A673 (cell line): ENCODE data around the gene ATP8A2. TPM values are rescaled to one million over a fixed set of nuclear protein-coding genes. Genes with fewer than 3 reads are reported as not detected.

Experiments used
- BruUV-seq: library from RNA; stranded (reverse); fragments of 400-500 nt; replicated peaks from 2 replicates; lab custom pipeline; 2021; lab: Mats Ljungman, UMichigan
- CTCF ChIA-PET: fragments of 300-600 bp; sonication (Branson Sonifier 250); formaldehyde crosslinking; loops from one replicate; lab custom pipeline; 2022; ENCODE audit warnings: antibody characterized with exemption; lab: Charles Lee
- POLR2A ChIA-PET: fragments of 300-600 bp; sonication (Branson Sonifier 250); formaldehyde crosslinking; loops from one replicate; lab custom pipeline; 2022; ENCODE audit warnings: antibody characterized with exemption; ENCODE audit not compliant: low non-redundant PET; lab: Charles Lee
- DNase-seq: peaks from one replicate; pipeline ENCODE4 v3.0.0-alpha.2; 2015; ENCODE audit warnings: low spot score
- H3K27ac ChIP-seq: fragments of 200-600 bp; sonication (generic); 2 replicates; pipeline ENCODE4 v1.5.1; 2016; ENCODE audit warnings: mixed run types, low read depth, mild to moderate bottlenecking, mixed read lengths, antibody characterized with exemption, low read length; ENCODE audit not compliant: poor library complexity, severe bottlenecking
- H3K27me3 ChIP-seq: fragments of 200-600 bp; sonication (generic); replicated peaks from 2 replicates; pipeline ENCODE4 v1.6.1; 2017; ENCODE audit warnings: mixed run types, low read depth, mild to moderate bottlenecking, mixed read lengths, antibody characterized with exemption, low read length; ENCODE audit not compliant: insufficient read depth, poor library complexity
- H3K36me3 ChIP-seq: fragments of 200-600 bp; sonication (generic); 2 replicates; pipeline ENCODE4 v1.6.1; 2016; ENCODE audit warnings: mixed run types, mild to moderate bottlenecking, mixed read lengths, antibody characterized with exemption, low read length; ENCODE audit not compliant: insufficient read depth, poor library complexity, severe bottlenecking
- H3K4me1 ChIP-seq: fragments of 200-600 bp; sonication (generic); 2 replicates; pipeline ENCODE4 v1.6.1; 2017; ENCODE audit warnings: mixed run types, mild to moderate bottlenecking, mixed read lengths, antibody characterized with exemption, low read length; ENCODE audit not compliant: insufficient read depth, poor library complexity, severe bottlenecking
- H3K4me3 ChIP-seq: fragments of 200-600 bp; sonication (generic); 2 replicates; pipeline ENCODE4 v1.5.1; 2016; ENCODE audit warnings: low read depth, mixed run types, mild to moderate bottlenecking, mixed read lengths, low read length; ENCODE audit not compliant: poor library complexity, severe bottlenecking
- H3K9me3 ChIP-seq: fragments of 200-600 bp; sonication (generic); 2 replicates; pipeline ENCODE4 v1.6.1; 2016; ENCODE audit warnings: mixed run types, low read depth, mild to moderate bottlenecking, mixed read lengths, antibody characterized with exemption, low read length; ENCODE audit not compliant: poor library complexity, severe bottlenecking
- EZH2 ChIP-seq: fragments of 200-600 bp; sonication (generic); IDR thresholded peaks from 2 replicates; pipeline ENCODE4 v1.6.1; 2017; ENCODE audit warnings: borderline replicate concordance, low read depth, mild to moderate bottlenecking, mixed read lengths, antibody characterized with exemption, low read length; ENCODE audit not compliant: poor library complexity, severe bottlenecking
- intact Hi-C: fragments of 100-400 bp; cut with micrococcal nuclease; formaldehyde crosslinking; loops from one replicate; pipeline ENCODE4 v1.10.0; 2022; ENCODE audit not compliant: unreplicated experiment
- total RNA-seq: library from RNA; stranded (reverse); gene quantifications from 2 replicates; pipeline ENCODE4 v1.2.3, GENCODE V29; 2021
- TF ChIP-seq, protein P1 (sequence below): fragments of 300-800, 200-600 bp; sonication (generic); conservative IDR thresholded peaks from 2 replicates; pipeline ENCODE4 v1.5.1; 2017; ENCODE audit warnings: low read depth, mild to moderate bottlenecking, antibody characterized with exemption, low read length, moderate library complexity, mixed read lengths

ATP8A2 gene
- total RNA-seq, 1 experiment from 2014 or later = 0.92 TPM

DNA sequence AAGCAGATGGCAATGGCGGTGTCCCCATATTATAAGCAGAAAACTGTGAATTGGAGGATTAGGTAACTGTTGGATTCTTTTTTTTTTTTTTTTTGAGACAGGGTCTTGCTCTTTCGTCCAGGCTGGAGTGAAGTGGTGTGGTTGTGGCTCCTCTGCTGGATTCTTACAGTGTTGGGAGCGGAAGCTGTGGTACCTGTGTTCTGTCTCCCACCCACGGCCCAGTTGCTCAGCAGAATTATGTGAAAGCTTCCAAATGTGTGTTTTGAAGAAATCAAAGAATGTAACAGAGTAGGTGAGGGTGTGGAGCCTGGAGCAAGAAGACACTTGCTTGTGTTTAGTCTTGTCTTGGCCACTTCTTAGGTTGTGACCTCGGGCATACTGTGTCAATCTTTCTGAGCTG lies 384.5 kb downstream of the ATP8A2 start:
- DNase-seq = no peak
- TF ChIP-seq, protein P1, sequence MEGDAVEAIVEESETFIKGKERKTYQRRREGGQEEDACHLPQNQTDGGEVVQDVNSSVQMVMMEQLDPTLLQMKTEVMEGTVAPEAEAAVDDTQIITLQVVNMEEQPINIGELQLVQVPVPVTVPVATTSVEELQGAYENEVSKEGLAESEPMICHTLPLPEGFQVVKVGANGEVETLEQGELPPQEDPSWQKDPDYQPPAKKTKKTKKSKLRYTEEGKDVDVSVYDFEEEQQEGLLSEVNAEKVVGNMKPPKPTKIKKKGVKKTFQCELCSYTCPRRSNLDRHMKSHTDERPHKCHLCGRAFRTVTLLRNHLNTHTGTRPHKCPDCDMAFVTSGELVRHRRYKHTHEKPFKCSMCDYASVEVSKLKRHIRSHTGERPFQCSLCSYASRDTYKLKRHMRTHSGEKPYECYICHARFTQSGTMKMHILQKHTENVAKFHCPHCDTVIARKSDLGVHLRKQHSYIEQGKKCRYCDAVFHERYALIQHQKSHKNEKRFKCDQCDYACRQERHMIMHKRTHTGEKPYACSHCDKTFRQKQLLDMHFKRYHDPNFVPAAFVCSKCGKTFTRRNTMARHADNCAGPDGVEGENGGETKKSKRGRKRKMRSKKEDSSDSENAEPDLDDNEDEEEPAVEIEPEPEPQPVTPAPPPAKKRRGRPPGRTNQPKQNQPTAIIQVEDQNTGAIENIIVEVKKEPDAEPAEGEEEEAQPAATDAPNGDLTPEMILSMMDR = no peak
- no peak for TF ChIP-seq EZH2
- no peak overlapping the region for H3K4me3 ChIP-seq
- no peaks in the 10 kb centered on the region for H3K27me3 ChIP-seq
- no peaks in the 10 kb centered on the region for H3K4me1 ChIP-seq
- BruUV-seq = no TSS peak
- H3K9me3 ChIP-seq = no peaks in the 10 kb centered on the region
- intact Hi-C loops = no loop called here
- CTCF ChIA-PET = no interaction called here
- H3K36me3 ChIP-seq = no peaks in the 10 kb centered on the region
- H3K27ac ChIP-seq = no peak overlapping the region
- POLR2A ChIA-PET = no interaction called here

DNA sequence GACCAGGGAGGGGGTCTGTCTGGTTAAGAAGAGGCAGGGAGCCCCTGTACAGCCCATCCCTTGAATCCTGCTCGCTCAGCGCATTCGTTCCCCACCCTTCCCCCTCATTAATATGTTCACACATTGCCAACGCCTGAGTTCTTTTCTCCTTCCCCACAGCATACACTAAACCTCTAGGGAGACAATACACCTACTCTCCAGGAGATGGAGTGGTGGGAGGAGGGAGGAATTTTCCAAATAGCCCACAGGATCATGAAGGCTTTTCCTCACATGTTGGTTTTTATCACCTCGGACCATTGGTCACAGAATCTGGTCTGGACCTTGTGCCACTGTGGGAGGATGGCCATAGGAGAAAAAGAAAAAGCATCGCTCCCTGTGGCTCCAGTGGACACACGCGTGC lies 385.1 kb downstream of the ATP8A2 start:
- Histone ChIP-seq H3K4me3 (no peak overlapping the region), H3K9me3 (no peaks in the 10 kb centered on the region), H3K4me1 (no peaks in the 10 kb centered on the region), H3K27ac (no peak overlapping the region), H3K27me3 (no peaks in the 10 kb centered on the region), H3K36me3 (no peaks in the 10 kb centered on the region)
- no peak for DNase-seq
- CTCF ChIA-PET = no interaction called here
- POLR2A ChIA-PET = no interaction called here
- no TSS peak for BruUV-seq
- TF ChIP-seq EZH2 = no peak
- TF ChIP-seq, protein P1 = no peak
- intact Hi-C loops = no loop called here

DNA sequence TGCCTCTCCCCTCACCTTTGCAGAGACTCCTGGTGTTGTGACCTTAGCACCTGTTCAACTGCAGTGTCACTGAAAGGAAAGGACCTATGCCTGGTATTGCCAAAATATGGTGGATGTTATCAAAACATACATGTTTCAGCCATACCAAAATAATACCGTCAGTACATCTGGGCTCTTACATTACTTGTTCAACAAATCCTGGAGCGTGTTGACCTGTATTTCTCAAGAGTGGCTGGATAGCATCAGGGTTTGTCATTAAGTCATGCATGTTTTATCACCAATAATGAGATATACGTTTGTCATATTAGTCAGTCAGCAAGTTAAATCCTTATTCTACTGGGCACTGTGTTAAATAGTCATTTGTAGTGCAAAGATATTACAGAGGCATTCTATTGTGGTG lies 389.3 kb downstream of the ATP8A2 start:
- H3K9me3 ChIP-seq = no peaks in the 10 kb centered on the region
- H3K4me1 ChIP-seq = no peaks in the 10 kb centered on the region
- intact Hi-C loops = no loop called here
- CTCF ChIA-PET = no interaction called here
- no peaks in the 10 kb centered on the region for H3K36me3 ChIP-seq
- no peak for TF ChIP-seq EZH2
- TF ChIP-seq, protein P1 = no peak
- BruUV-seq = no TSS peak
- H3K4me3 ChIP-seq = no peak overlapping the region
- no peak for DNase-seq
- H3K27me3 ChIP-seq = no peaks in the 10 kb centered on the region
- POLR2A ChIA-PET = no interaction called here
- no peak overlapping the region for H3K27ac ChIP-seq
